ENCODE results near the gene TBX1. TPM values are rescaled to one million over a fixed set of nuclear protein-coding genes. Genes with fewer than 3 reads are reported as not detected.

TBX1 gene
- total and polyA plus RNA-seq, 2 of the 13 experiments (the other 11 are each of a cell fraction or from before 2014, with no cell fraction given): not detected

- TF ChIP-seq, protein P1, sequence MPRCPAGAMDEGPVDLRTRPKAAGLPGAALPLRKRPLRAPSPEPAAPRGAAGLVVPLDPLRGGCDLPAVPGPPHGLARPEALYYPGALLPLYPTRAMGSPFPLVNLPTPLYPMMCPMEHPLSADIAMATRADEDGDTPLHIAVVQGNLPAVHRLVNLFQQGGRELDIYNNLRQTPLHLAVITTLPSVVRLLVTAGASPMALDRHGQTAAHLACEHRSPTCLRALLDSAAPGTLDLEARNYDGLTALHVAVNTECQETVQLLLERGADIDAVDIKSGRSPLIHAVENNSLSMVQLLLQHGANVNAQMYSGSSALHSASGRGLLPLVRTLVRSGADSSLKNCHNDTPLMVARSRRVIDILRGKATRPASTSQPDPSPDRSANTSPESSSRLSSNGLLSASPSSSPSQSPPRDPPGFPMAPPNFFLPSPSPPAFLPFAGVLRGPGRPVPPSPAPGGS (CRISPR knock-in tag; IDR thresholded peaks at IDR 0.05): peak; percentile 86; the same call in 1 of the 2 replicates
- TF ChIP-seq ZFAT (CRISPR knock-in tag; conservative IDR thresholded peaks at IDR 0.05) (no peak), SIN3A (IDR thresholded peaks at IDR 0.05; ENCODE audit: borderline replicate concordance, low read depth, low read length) (peak; percentile 51; the same call in 1 of the 2 replicates), HHEX (CRISPR knock-in tag; IDR thresholded peaks at IDR 0.05) (peak; percentile 52; the same call in 1 of the 2 replicates), ZNF224 (CRISPR knock-in tag; IDR thresholded peaks at IDR 0.05) (peak; percentile 82; the same call in 1 of the 2 replicates), ZNF883 (CRISPR knock-in tag; IDR thresholded peaks at IDR 0.05; ENCODE audit: not compliant biosample characterization) (peak; percentile 63), KMT2B (CRISPR knock-in tag; IDR thresholded peaks at IDR 0.05) (peak; percentile 48), ETS1 (CRISPR knock-in tag; IDR thresholded peaks at IDR 0.05) (no peak), PBX3 (CRISPR knock-in tag; IDR thresholded peaks at IDR 0.05; ENCODE audit: borderline replicate concordance) (no peak), ZNF747 (CRISPR knock-in tag; IDR thresholded peaks at IDR 0.05; ENCODE audit: borderline replicate concordance) (peak; percentile 24; the same call in 1 of the 2 replicates), TEAD3 (CRISPR knock-in tag; optimal IDR thresholded peaks at IDR 0.05; ENCODE audit: borderline replicate concordance) (peak; percentile 62), ZNF720 (CRISPR knock-in tag; IDR thresholded peaks at IDR 0.05) (no peak)
- TF ChIP-seq, protein P2, sequence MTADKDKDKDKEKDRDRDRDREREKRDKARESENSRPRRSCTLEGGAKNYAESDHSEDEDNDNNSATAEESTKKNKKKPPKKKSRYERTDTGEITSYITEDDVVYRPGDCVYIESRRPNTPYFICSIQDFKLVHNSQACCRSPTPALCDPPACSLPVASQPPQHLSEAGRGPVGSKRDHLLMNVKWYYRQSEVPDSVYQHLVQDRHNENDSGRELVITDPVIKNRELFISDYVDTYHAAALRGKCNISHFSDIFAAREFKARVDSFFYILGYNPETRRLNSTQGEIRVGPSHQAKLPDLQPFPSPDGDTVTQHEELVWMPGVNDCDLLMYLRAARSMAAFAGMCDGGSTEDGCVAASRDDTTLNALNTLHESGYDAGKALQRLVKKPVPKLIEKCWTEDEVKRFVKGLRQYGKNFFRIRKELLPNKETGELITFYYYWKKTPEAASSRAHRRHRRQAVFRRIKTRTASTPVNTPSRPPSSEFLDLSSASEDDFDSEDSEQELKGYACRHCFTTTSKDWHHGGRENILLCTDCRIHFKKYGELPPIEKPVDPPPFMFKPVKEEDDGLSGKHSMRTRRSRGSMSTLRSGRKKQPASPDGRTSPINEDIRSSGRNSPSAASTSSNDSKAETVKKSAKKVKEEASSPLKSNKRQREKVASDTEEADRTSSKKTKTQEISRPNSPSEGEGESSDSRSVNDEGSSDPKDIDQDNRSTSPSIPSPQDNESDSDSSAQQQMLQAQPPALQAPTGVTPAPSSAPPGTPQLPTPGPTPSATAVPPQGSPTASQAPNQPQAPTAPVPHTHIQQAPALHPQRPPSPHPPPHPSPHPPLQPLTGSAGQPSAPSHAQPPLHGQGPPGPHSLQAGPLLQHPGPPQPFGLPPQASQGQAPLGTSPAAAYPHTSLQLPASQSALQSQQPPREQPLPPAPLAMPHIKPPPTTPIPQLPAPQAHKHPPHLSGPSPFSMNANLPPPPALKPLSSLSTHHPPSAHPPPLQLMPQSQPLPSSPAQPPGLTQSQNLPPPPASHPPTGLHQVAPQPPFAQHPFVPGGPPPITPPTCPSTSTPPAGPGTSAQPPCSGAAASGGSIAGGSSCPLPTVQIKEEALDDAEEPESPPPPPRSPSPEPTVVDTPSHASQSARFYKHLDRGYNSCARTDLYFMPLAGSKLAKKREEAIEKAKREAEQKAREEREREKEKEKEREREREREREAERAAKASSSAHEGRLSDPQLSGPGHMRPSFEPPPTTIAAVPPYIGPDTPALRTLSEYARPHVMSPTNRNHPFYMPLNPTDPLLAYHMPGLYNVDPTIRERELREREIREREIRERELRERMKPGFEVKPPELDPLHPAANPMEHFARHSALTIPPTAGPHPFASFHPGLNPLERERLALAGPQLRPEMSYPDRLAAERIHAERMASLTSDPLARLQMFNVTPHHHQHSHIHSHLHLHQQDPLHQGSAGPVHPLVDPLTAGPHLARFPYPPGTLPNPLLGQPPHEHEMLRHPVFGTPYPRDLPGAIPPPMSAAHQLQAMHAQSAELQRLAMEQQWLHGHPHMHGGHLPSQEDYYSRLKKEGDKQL (CRISPR knock-in tag; IDR thresholded peaks at IDR 0.05; ENCODE audit: low read depth): peak; percentile 80; the same call in 1 of the 2 replicates
- TF ChIP-seq, protein P3, sequence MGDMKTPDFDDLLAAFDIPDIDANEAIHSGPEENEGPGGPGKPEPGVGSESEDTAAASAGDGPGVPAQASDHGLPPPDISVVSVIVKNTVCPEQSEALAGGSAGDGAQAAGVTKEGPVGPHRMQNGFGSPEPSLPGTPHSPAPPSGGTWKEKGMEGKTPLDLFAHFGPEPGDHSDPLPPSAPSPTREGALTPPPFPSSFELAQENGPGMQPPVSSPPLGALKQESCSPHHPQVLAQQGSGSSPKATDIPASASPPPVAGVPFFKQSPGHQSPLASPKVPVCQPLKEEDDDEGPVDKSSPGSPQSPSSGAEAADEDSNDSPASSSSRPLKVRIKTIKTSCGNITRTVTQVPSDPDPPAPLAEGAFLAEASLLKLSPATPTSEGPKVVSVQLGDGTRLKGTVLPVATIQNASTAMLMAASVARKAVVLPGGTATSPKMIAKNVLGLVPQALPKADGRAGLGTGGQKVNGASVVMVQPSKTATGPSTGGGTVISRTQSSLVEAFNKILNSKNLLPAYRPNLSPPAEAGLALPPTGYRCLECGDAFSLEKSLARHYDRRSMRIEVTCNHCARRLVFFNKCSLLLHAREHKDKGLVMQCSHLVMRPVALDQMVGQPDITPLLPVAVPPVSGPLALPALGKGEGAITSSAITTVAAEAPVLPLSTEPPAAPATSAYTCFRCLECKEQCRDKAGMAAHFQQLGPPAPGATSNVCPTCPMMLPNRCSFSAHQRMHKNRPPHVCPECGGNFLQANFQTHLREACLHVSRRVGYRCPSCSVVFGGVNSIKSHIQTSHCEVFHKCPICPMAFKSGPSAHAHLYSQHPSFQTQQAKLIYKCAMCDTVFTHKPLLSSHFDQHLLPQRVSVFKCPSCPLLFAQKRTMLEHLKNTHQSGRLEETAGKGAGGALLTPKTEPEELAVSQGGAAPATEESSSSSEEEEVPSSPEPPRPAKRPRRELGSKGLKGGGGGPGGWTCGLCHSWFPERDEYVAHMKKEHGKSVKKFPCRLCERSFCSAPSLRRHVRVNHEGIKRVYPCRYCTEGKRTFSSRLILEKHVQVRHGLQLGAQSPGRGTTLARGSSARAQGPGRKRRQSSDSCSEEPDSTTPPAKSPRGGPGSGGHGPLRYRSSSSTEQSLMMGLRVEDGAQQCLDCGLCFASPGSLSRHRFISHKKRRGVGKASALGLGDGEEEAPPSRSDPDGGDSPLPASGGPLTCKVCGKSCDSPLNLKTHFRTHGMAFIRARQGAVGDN (CRISPR knock-in tag; IDR thresholded peaks at IDR 0.05): peak; percentile 91
Observed at GRCh38 chr22:19730655-19731360, 29.8 kb upstream of the TBX1 start (continued).
